ENCODE measurements around the gene SPTAN1. TPM values are rescaled to one million over a fixed set of nuclear protein-coding genes. Genes with fewer than 3 reads are reported as not detected.

SPTAN1 gene
- total RNA-seq, 1 experiment from 2014 or later: 229 TPM

GRCh38 chr9:128614728-128615127 is 62.3 kb downstream of the SPTAN1 start:
- Histone ChIP-seq H3K27me3 (ENCODE audit: control insufficient read depth, insufficient read depth, low read length) (no peaks in the 10 kb centered on the region), H3K27ac (ENCODE audit: low read length) (no peak overlapping the region), H3K4me1 (ENCODE audit: control insufficient read depth, insufficient read depth, low read length) (no peaks in the 10 kb centered on the region), H3K36me3 (ENCODE audit: control insufficient read depth, insufficient read depth, low read length) (peaks cover 24% of the 10 kb centered on the region), H3K4me3 (ENCODE audit: low read depth in 2 of 2, low read length in 2 of 2) (no peak overlapping the region), H3K9me3 (ENCODE audit: control insufficient read depth, insufficient read depth, low read depth, low read length) (no peaks in the 10 kb centered on the region)
- CTCF ChIA-PET: no interaction called here
- no peak for TF ChIP-seq TCF7L2 (IDR thresholded peaks at IDR 0.05; ENCODE audit: low read depth, low read length)
- no peak for TF ChIP-seq REST (IDR thresholded peaks at IDR 0.05; ENCODE audit: insufficient read depth in 1 of 2, low read depth in 2 of 2, low read length in 1 of 2)
- TF ChIP-seq CTCF (IDR thresholded peaks at IDR 0.05): no peak
- TF ChIP-seq POLR2AphosphoS5 (IDR thresholded peaks at IDR 0.05; ENCODE audit: low read depth, low read length): no peak
- no peak for TF ChIP-seq SIN3A (IDR thresholded peaks at IDR 0.05; ENCODE audit: borderline replicate concordance, insufficient read depth, low read depth, low read length)
- POLR2A ChIA-PET: no interaction called here
- in situ Hi-C loops (cut with HindIII; ENCODE audit: low pct_unique_long_range_greater_than_20kb, low sequenced_read_pairs): no loop called here
- BruUV-seq (replicated peaks): no TSS peak
- DNase-seq (ENCODE audit: low read depth, low spot score) (no peak), ATAC-seq (no peak)
- intact Hi-C loops (cut with micrococcal nuclease; ENCODE audit: unreplicated experiment): no loop called here

DNA sequence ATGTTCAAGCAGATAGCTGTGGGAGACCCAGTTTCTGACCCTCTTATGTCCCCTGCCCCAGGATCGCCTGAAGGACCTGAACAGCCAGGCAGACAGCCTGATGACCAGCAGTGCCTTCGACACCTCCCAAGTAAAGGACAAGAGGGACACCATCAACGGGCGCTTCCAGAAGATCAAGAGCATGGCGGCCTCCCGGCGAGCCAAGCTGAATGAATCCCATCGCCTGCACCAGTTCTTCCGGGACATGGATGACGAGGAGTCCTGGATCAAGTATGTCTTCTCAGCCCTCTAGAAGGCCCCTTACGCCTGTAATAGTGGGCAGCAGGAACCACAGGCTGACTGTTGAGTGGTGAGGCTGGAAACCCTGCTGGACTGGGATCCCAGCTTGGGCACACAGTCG is 63.2 kb downstream of the SPTAN1 start:
- no peak for DNase-seq (ENCODE audit: low read depth, low spot score)
- no peaks in the 10 kb centered on the region for H3K9me3 ChIP-seq (ENCODE audit: control insufficient read depth, insufficient read depth, low read depth, low read length)
- intact Hi-C loops (cut with micrococcal nuclease; ENCODE audit: unreplicated experiment) (no loop called here), in situ Hi-C loops (cut with HindIII; ENCODE audit: low pct_unique_long_range_greater_than_20kb, low sequenced_read_pairs) (no loop called here)
- H3K27me3 ChIP-seq (ENCODE audit: control insufficient read depth, insufficient read depth, low read length): no peaks in the 10 kb centered on the region
- POLR2A ChIA-PET: no interaction called here
- TF ChIP-seq POLR2AphosphoS5 (IDR thresholded peaks at IDR 0.05; ENCODE audit: low read depth, low read length) (no peak), TCF7L2 (IDR thresholded peaks at IDR 0.05; ENCODE audit: low read depth, low read length) (no peak)
- no peaks in the 10 kb centered on the region for H3K4me1 ChIP-seq (ENCODE audit: control insufficient read depth, insufficient read depth, low read length)
- CTCF ChIA-PET: no interaction called here
- H3K4me3 ChIP-seq (ENCODE audit: low read depth in 2 of 2, low read length in 2 of 2): no peak overlapping the region
- H3K27ac ChIP-seq (ENCODE audit: low read length): no peak overlapping the region
- ATAC-seq: no peak
- H3K36me3 ChIP-seq (ENCODE audit: control insufficient read depth, insufficient read depth, low read length): peaks cover 22% of the 10 kb centered on the region
- no TSS peak for BruUV-seq (replicated peaks)

DNA sequence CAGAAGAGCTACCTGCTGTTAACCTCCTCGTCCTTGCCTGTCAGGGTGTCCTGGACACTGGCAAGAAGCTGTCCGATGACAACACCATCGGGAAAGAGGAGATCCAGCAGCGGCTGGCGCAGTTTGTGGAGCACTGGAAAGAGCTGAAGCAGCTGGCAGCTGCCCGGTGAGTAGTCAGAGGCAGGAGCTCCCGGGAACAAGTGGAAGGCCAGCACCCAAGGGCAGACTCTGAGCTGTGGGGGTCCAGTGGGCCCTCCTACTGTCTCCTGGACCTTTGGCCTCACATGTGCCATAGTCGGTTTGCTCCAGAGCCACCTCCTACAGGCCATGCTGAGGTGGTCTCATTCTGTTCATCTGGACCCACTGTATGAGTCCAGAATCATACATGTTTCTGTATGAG is 65.6 kb downstream of the SPTAN1 start:
- intact Hi-C loops (cut with micrococcal nuclease; ENCODE audit: unreplicated experiment): no loop called here
- Histone ChIP-seq H3K27ac (ENCODE audit: low read length) (no peak overlapping the region), H3K27me3 (ENCODE audit: control insufficient read depth, insufficient read depth, low read length) (no peaks in the 10 kb centered on the region), H3K9me3 (ENCODE audit: control insufficient read depth, insufficient read depth, low read depth, low read length) (no peaks in the 10 kb centered on the region), H3K36me3 (ENCODE audit: control insufficient read depth, insufficient read depth, low read length) (peaks cover 21% of the 10 kb centered on the region), H3K4me3 (ENCODE audit: low read depth in 2 of 2, low read length in 2 of 2) (no peak overlapping the region), H3K4me1 (ENCODE audit: control insufficient read depth, insufficient read depth, low read length) (no peaks in the 10 kb centered on the region)
- in situ Hi-C loops (cut with HindIII; ENCODE audit: low pct_unique_long_range_greater_than_20kb, low sequenced_read_pairs): no loop called here
- POLR2A ChIA-PET: no interaction called here
- CTCF ChIA-PET: no interaction called here
- no peak for DNase-seq (ENCODE audit: low read depth, low spot score)
- TF ChIP-seq TCF7L2 (IDR thresholded peaks at IDR 0.05; ENCODE audit: low read depth, low read length): no peak
- BruUV-seq (replicated peaks): no TSS peak
- no peak for ATAC-seq
